HG03439 (cell line): Measurements from ENCODE around the gene CCP110.
"Not testable (repeated sequence)": the region's sequence is repeated elsewhere in the genome, so short reads cannot be mapped to it uniquely, and the experiment has no call there.

Source experiments
- ATAC-seq: cut with Tn5 transposase; IDR thresholded peaks from one replicate; pipeline ENCODE4 v1.9.1; 2021; ENCODE audit warnings: mild to moderate bottlenecking, moderate library complexity; ENCODE audit not compliant: unreplicated experiment

The CCP110 gene

GRCh38 chr16:19543278-19543996 lies 19.7 kb downstream of the CCP110 start:
- ATAC-seq: not testable (repeated sequence)

GRCh38 chr16:19548144-19548543 lies 24.4 kb downstream of the CCP110 start:
- no peak for ATAC-seq

GRCh38 chr16:19549673-19550072 lies 25.9 kb downstream of the CCP110 start:
- ATAC-seq: no peak

GRCh38 chr16:19555186-19555937 lies 31.6 kb downstream of the CCP110 start, which contains the start of gene VPS35L:
Gene VPS35L (plus strand): TSS chr16:19555703. CDS start chr16:19555730, 27 bp downstream.
- ATAC-seq: peak; percentile 94

- no peak for ATAC-seq
Observed at GRCh38 chr16:19555938-19556771, 32.4 kb downstream of the CCP110 start.

GRCh38 chr16:19559242-19559910 lies 35.6 kb downstream of the CCP110 start:
- ATAC-seq: no peak

- ATAC-seq: no peak
Observed at GRCh38 chr16:19560078-19560477, 36.3 kb downstream of the CCP110 start.

GRCh38 chr16:19563377-19563776 lies 39.6 kb downstream of the CCP110 start:
- no peak for ATAC-seq

GRCh38 chr16:19566362-19566761 lies 42.6 kb downstream of the CCP110 start:
- no peak for ATAC-seq

GRCh38 chr16:19567560-19567959 lies 43.8 kb downstream of the CCP110 start:
- ATAC-seq: no peak

GRCh38 chr16:19573997-19574396 lies 50.3 kb downstream of the CCP110 start:
- ATAC-seq: no peak

GRCh38 chr16:19574615-19575014 lies 50.9 kb downstream of the CCP110 start:
- ATAC-seq: no peak

- no peak for ATAC-seq
Observed at GRCh38 chr16:19578378-19578971, 54.7 kb downstream of the CCP110 start.

GRCh38 chr16:19582050-19582831 lies 58.5 kb downstream of the CCP110 start:
- no peak for ATAC-seq

- no peak for ATAC-seq
Observed at GRCh38 chr16:19583665-19584300, 60.0 kb downstream of the CCP110 start.

GRCh38 chr16:19588661-19589060 lies 64.9 kb downstream of the CCP110 start:
- ATAC-seq: no peak

- ATAC-seq: no peak
Observed at GRCh38 chr16:19589106-19589505, 65.4 kb downstream of the CCP110 start.

- no peak for ATAC-seq
Observed at GRCh38 chr16:19589771-19590302, 66.1 kb downstream of the CCP110 start.
